GM12874 (cell line): ENCODE data around the gene PARVB.

Experiments
- TF ChIP-seq, protein P1 (sequence below): IDR thresholded peaks from 2 replicates; pipeline ENCODE4 v1.5.1; 2011; ENCODE audit warnings: low read depth, mild to moderate bottlenecking, control low read depth, low read length, moderate library complexity; ENCODE audit not compliant: insufficient read depth

Gene PARVB

GRCh38 chr22:43999378-43999777, 24.7 kb upstream of the PARVB start:
- TF ChIP-seq, protein P1, sequence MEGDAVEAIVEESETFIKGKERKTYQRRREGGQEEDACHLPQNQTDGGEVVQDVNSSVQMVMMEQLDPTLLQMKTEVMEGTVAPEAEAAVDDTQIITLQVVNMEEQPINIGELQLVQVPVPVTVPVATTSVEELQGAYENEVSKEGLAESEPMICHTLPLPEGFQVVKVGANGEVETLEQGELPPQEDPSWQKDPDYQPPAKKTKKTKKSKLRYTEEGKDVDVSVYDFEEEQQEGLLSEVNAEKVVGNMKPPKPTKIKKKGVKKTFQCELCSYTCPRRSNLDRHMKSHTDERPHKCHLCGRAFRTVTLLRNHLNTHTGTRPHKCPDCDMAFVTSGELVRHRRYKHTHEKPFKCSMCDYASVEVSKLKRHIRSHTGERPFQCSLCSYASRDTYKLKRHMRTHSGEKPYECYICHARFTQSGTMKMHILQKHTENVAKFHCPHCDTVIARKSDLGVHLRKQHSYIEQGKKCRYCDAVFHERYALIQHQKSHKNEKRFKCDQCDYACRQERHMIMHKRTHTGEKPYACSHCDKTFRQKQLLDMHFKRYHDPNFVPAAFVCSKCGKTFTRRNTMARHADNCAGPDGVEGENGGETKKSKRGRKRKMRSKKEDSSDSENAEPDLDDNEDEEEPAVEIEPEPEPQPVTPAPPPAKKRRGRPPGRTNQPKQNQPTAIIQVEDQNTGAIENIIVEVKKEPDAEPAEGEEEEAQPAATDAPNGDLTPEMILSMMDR, result no peak

DNA sequence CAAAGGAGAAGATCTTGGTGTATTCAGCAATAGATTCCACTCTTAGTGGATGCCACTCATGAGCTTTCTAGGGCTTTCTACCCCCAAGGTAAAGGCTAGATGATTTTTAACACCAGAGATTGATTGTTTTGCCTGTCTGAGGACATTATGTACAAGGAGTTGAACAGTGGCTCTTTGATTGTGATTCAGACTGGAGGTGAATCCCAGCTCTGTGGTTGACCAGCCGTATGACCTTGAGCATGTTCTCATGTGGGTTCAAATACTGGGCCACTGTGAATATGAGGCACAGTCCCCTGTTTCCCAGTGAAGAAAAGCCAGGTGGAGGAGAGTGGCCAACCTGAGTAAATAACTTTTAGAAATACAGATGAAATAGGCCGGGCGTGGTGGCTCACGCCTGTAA, 24.0 kb upstream of the PARVB start:
- TF ChIP-seq, protein P1, result no peak

DNA sequence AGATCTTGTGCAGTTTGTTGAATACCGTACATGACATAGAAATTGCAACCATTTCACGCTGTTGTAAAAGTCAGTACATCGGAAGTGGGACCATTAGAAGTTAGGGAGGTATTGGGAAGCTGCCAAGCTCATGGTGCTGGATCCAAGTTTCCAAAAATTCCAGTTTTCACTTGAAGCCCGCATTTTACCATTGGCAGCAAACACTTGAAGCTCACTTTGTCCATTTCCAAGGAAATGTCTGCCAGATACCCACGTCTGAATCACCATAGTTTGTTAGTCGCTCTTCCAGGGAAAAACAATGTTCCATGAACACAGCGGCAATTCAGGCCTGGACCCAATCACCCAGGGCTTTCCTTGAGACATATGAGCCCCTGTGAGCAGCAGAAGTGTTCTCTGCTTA, 22.6 kb upstream of the PARVB start:
- TF ChIP-seq, protein P1, result no peak

DNA sequence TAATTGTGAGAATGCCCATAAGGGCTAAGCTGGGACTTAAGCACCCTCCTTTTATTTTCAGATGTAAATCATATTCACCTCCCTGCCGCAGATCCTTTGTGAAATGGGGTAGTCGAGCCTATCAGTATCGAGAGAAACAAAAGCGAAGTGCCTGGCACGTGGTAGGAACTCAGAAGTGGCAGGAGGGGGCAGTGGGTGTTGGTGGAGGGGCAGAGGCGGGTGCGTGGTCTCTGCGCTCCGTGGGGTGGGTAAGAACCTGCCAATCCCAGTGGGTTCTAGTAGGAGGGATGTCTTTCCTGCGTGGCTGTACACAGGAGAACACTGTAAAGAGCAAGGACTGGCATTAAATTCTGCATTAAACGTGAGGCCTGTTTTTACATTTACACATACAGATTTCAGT, 21.8 kb upstream of the PARVB start:
- TF ChIP-seq, protein P1, result no peak

- TF ChIP-seq, protein P1, result no peak
Measured at GRCh38 chr22:44002997-44003396, 21.1 kb upstream of the PARVB start.

DNA sequence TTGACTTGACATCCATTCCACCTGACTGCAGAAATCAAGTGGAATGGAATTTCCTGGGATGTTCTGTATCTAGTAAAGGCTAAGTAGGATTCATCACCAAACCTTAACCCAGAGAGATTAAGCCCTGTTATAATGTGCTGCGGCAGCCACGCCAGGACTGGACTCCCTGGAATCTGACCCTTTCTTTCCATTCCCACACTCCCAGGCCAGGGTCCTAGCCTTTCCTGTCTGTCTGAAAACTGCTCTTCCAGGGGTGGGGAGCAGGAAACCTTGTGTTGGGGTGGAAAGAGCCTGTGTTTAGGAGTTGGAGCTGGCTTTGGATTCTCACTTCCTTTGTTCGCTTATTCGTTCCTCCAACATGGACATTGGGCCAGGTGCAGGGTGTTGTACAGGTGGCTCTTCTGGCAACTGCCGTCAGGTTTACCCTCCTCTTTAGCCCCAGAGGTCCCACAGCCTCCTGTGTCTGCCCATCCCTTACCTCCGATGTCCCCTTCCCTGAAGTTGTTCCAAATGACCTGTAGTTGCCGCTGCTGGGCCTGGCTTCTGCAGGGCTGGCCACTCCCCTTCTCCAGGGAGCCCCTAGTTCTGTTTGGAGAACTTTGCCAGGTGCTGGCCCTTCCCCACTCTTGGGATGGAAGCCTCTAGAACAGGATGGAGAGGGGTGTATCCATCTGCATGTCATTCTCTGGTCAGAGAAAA, 20.5 kb upstream of the PARVB start:
- TF ChIP-seq, protein P1, result no peak

DNA sequence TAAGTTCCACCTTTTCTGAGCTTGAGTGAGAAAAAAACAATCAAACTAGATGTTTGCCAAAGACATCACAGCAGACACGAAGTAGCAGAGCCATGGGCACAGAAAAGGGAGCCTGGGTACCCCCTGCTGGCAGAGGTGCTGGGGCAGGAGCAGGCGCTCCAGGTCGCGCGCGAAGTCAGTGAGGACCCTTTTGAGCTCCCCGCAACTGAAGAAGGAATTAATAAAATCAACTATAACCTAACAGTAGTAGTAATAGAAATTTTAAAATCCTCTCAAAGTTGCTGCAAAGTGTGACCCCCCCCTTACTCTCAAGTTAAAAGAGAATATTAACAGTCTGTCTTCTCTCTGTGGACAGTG, 20.0 kb upstream of the PARVB start:
- TF ChIP-seq, protein P1, result no peak
